HEK293 (cell line): ENCODE measurements around the gene NDUFV2.

Experiments used
- GLIS2 ChIP-seq: fragments of 450-650 bp; formaldehyde crosslinking; IDR thresholded peaks from 2 replicates; pipeline ENCODE4 v1.5.1; 2016; ENCODE audit warnings: missing biosample characterization, missing genetic modification characterization
- IKZF3 ChIP-seq: fragments of 450-650 bp; IDR thresholded peaks from 2 replicates; pipeline ENCODE4 v1.5.0; 2018; ENCODE audit warnings: missing biosample characterization, mild to moderate bottlenecking, missing genetic modification characterization, moderate library complexity
- ZNF214 ChIP-seq: fragments of 450-650 bp; formaldehyde crosslinking; IDR thresholded peaks from 2 replicates; pipeline ENCODE4 v1.5.1; 2017; ENCODE audit warnings: missing biosample characterization, mild to moderate bottlenecking, missing genetic modification characterization, borderline replicate concordance
- TF ChIP-seq, protein P1 (sequence below): fragments of 450-650 bp; formaldehyde crosslinking; IDR thresholded peaks from 2 replicates; pipeline ENCODE4 v1.5.1; 2016; ENCODE audit warnings: missing biosample characterization, missing genetic modification characterization
- TF ChIP-seq, protein P2 (sequence below): sonication (generic); formaldehyde crosslinking; IDR thresholded peaks from 2 replicates; pipeline ENCODE4 v1.8.1; 2022; ENCODE audit warnings: mild to moderate bottlenecking, moderate library complexity, missing genetic modification reagents
- TF ChIP-seq, protein P3 (sequence below): fragments of 450-650 bp; formaldehyde crosslinking; IDR thresholded peaks from 2 replicates; pipeline ENCODE4 v1.5.1; 2016; ENCODE audit warnings: missing biosample characterization, missing genetic modification characterization
- TF ChIP-seq, protein P4 (sequence below): fragments of 450-650 bp; IDR thresholded peaks from 2 replicates; pipeline ENCODE4 v1.5.1; 2018; ENCODE audit warnings: missing biosample characterization, missing genetic modification characterization
- TF ChIP-seq, protein P5 (sequence below): fragments of 450-650 bp; formaldehyde crosslinking; IDR thresholded peaks from 2 replicates; pipeline ENCODE4 v1.5.1; 2017; ENCODE audit warnings: missing biosample characterization, missing genetic modification characterization
- TF ChIP-seq, protein P6 (sequence below): fragments of 450-650 bp; formaldehyde crosslinking; optimal IDR thresholded peaks from 2 replicates; pipeline ENCODE3; 2016; ENCODE audit warnings: missing biosample characterization, mild to moderate bottlenecking, missing genetic modification characterization
- TF ChIP-seq, protein P7 (sequence below): fragments of 450-650 bp; formaldehyde crosslinking; IDR thresholded peaks from 2 replicates; pipeline ENCODE4 v1.5.1; 2016; ENCODE audit warnings: missing biosample characterization, missing genetic modification characterization

DNA sequence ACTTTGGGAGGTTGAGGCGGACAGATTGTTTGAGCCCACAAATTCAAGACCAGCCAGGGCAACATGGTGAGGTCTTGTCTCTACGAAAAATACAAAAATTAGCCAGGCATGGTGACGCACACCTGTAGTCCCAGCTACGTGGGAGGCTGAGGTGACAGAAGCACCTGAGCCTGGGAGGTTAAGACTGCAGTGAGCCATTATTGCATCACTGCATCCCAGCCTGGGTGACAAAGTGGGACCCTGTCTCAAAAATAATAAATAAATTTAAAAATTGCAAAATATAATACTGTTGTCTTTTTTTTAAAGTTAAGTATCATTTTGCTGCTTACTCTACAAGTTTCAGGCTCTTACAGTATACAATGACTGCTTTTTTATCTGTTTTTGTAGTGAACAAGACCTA is 30.1 kb downstream of the NDUFV2 start:
- TF ChIP-seq, protein P1, sequence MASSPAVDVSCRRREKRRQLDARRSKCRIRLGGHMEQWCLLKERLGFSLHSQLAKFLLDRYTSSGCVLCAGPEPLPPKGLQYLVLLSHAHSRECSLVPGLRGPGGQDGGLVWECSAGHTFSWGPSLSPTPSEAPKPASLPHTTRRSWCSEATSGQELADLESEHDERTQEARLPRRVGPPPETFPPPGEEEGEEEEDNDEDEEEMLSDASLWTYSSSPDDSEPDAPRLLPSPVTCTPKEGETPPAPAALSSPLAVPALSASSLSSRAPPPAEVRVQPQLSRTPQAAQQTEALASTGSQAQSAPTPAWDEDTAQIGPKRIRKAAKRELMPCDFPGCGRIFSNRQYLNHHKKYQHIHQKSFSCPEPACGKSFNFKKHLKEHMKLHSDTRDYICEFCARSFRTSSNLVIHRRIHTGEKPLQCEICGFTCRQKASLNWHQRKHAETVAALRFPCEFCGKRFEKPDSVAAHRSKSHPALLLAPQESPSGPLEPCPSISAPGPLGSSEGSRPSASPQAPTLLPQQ (tag by site-specific recombination), result no peak
- TF ChIP-seq, protein P2, sequence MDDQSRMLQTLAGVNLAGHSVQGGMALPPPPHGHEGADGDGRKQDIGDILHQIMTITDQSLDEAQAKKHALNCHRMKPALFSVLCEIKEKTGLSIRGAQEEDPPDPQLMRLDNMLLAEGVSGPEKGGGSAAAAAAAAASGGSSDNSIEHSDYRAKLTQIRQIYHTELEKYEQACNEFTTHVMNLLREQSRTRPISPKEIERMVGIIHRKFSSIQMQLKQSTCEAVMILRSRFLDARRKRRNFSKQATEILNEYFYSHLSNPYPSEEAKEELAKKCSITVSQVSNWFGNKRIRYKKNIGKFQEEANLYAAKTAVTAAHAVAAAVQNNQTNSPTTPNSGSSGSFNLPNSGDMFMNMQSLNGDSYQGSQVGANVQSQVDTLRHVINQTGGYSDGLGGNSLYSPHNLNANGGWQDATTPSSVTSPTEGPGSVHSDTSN (CRISPR knock-in tag), result no peak
- TF ChIP-seq, protein P3, sequence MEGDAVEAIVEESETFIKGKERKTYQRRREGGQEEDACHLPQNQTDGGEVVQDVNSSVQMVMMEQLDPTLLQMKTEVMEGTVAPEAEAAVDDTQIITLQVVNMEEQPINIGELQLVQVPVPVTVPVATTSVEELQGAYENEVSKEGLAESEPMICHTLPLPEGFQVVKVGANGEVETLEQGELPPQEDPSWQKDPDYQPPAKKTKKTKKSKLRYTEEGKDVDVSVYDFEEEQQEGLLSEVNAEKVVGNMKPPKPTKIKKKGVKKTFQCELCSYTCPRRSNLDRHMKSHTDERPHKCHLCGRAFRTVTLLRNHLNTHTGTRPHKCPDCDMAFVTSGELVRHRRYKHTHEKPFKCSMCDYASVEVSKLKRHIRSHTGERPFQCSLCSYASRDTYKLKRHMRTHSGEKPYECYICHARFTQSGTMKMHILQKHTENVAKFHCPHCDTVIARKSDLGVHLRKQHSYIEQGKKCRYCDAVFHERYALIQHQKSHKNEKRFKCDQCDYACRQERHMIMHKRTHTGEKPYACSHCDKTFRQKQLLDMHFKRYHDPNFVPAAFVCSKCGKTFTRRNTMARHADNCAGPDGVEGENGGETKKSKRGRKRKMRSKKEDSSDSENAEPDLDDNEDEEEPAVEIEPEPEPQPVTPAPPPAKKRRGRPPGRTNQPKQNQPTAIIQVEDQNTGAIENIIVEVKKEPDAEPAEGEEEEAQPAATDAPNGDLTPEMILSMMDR (tag by site-specific recombination), result no peak
- TF ChIP-seq GLIS2 (tag by site-specific recombination), result no peak
- no peak for TF ChIP-seq ZNF214
- TF ChIP-seq, protein P4, sequence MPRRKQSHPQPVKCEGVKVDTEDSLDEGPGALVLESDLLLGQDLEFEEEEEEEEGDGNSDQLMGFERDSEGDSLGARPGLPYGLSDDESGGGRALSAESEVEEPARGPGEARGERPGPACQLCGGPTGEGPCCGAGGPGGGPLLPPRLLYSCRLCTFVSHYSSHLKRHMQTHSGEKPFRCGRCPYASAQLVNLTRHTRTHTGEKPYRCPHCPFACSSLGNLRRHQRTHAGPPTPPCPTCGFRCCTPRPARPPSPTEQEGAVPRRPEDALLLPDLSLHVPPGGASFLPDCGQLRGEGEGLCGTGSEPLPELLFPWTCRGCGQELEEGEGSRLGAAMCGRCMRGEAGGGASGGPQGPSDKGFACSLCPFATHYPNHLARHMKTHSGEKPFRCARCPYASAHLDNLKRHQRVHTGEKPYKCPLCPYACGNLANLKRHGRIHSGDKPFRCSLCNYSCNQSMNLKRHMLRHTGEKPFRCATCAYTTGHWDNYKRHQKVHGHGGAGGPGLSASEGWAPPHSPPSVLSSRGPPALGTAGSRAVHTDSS (tag by site-specific recombination), result no peak
- TF ChIP-seq, protein P5, sequence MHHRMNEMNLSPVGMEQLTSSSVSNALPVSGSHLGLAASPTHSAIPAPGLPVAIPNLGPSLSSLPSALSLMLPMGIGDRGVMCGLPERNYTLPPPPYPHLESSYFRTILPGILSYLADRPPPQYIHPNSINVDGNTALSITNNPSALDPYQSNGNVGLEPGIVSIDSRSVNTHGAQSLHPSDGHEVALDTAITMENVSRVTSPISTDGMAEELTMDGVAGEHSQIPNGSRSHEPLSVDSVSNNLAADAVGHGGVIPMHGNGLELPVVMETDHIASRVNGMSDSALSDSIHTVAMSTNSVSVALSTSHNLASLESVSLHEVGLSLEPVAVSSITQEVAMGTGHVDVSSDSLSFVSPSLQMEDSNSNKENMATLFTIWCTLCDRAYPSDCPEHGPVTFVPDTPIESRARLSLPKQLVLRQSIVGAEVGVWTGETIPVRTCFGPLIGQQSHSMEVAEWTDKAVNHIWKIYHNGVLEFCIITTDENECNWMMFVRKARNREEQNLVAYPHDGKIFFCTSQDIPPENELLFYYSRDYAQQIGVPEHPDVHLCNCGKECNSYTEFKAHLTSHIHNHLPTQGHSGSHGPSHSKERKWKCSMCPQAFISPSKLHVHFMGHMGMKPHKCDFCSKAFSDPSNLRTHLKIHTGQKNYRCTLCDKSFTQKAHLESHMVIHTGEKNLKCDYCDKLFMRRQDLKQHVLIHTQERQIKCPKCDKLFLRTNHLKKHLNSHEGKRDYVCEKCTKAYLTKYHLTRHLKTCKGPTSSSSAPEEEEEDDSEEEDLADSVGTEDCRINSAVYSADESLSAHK (tag by site-specific recombination), result no peak
- TF ChIP-seq, protein P6, sequence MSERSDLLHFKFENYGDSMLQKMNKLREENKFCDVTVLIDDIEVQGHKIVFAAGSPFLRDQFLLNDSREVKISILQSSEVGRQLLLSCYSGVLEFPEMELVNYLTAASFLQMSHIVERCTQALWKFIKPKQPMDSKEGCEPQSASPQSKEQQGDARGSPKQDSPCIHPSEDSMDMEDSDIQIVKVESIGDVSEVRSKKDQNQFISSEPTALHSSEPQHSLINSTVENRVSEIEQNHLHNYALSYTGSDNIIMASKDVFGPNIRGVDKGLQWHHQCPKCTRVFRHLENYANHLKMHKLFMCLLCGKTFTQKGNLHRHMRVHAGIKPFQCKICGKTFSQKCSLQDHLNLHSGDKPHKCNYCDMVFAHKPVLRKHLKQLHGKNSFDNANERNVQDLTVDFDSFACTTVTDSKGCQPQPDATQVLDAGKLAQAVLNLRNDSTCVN (tag by site-specific recombination), result no peak
- TF ChIP-seq, protein P7, sequence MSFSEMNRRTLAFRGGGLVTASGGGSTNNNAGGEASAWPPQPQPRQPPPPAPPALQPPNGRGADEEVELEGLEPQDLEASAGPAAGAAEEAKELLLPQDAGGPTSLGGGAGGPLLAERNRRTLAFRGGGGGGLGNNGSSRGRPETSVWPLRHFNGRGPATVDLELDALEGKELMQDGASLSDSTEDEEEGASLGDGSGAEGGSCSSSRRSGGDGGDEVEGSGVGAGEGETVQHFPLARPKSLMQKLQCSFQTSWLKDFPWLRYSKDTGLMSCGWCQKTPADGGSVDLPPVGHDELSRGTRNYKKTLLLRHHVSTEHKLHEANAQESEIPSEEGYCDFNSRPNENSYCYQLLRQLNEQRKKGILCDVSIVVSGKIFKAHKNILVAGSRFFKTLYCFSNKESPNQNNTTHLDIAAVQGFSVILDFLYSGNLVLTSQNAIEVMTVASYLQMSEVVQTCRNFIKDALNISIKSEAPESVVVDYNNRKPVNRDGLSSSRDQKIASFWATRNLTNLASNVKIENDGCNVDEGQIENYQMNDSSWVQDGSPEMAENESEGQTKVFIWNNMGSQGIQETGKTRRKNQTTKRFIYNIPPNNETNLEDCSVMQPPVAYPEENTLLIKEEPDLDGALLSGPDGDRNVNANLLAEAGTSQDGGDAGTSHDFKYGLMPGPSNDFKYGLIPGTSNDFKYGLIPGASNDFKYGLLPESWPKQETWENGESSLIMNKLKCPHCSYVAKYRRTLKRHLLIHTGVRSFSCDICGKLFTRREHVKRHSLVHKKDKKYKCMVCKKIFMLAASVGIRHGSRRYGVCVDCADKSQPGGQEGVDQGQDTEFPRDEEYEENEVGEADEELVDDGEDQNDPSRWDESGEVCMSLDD (tag by site-specific recombination), result no peak
- no peak for TF ChIP-seq IKZF3 (tag by site-specific recombination)
